ENCODE results near the gene ST3GAL6. TPM values are rescaled to one million over a fixed set of nuclear protein-coding genes. Genes with fewer than 3 reads are reported as not detected.

ST3GAL6 gene
- total and polyA plus RNA-seq, 2 donors (not counting 3 experiments of a cell fraction or from before 2014, with no cell fraction given) = 13.2 to 35.9 TPM

- ChIA-PET CTCF (interaction anchor here (1.3 to 6.7 kb wide), 2 partner anchors 43 to 134 kb away, joined by 4 to 29 read pairs; no protein-coding TSS in a partner anchor), POLR2A (no interaction called here)
- peaks cover 65% of the 10 kb centered on the region for H3K79me2 ChIP-seq (ENCODE audit: control insufficient read depth, insufficient read depth, low read length)
- H2AFZ ChIP-seq (ENCODE audit: low read depth, low read length) = no peak overlapping the region
- TF ChIP-seq, protein P1, sequence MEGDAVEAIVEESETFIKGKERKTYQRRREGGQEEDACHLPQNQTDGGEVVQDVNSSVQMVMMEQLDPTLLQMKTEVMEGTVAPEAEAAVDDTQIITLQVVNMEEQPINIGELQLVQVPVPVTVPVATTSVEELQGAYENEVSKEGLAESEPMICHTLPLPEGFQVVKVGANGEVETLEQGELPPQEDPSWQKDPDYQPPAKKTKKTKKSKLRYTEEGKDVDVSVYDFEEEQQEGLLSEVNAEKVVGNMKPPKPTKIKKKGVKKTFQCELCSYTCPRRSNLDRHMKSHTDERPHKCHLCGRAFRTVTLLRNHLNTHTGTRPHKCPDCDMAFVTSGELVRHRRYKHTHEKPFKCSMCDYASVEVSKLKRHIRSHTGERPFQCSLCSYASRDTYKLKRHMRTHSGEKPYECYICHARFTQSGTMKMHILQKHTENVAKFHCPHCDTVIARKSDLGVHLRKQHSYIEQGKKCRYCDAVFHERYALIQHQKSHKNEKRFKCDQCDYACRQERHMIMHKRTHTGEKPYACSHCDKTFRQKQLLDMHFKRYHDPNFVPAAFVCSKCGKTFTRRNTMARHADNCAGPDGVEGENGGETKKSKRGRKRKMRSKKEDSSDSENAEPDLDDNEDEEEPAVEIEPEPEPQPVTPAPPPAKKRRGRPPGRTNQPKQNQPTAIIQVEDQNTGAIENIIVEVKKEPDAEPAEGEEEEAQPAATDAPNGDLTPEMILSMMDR (IDR thresholded peaks at IDR 0.05; ENCODE audit: extremely low read depth in 1 of 2, insufficient read depth in 1 of 2, low read depth in 1 of 2, low read length in 2 of 2) = no peak
- TF ChIP-seq FOS (IDR thresholded peaks at IDR 0.05; ENCODE audit: borderline replicate concordance, insufficient read depth, low read length) = peak; percentile 19
- H3K27ac ChIP-seq (ENCODE audit: insufficient read depth, low read depth, low read length) = no peak overlapping the region
- peak overlapping the region; percentile 95 for H3K4me2 ChIP-seq (ENCODE audit: insufficient read depth, low read length)
- H3K9ac ChIP-seq (replicated peaks; ENCODE audit: extremely low read depth, insufficient read depth, low read length) = no peak overlapping the region
- dilution Hi-C loops (cut with MboI; ENCODE audit: extremely low pct_ligation_motif_present, low sequenced_read_pairs) (no loop called here), intact Hi-C loops (cut with micrococcal nuclease) (loop anchor here (2.0 kb wide), 1 partner anchor 71 kb away; no protein-coding TSS in a partner anchor)
- DNase-seq (ENCODE audit: low read depth, low spot score) (peak; percentile 27), FAIRE-seq (no peak)
- no TSS peak for BruUV-seq (replicated peaks)
- no peak overlapping the region for H3K4me3 ChIP-seq (replicated peaks in 1 of 3; ENCODE audit: insufficient read depth in 1 of 3, low read depth in 1 of 3, low read length in 3 of 3)
- H3K9me1 ChIP-seq (replicated peaks; ENCODE audit: control insufficient read depth, extremely low read depth, insufficient read depth, low read length) = no peaks in the 10 kb centered on the region
- H3K36me3 ChIP-seq (ENCODE audit: control insufficient read depth in 2 of 2, extremely low read depth in 1 of 2, insufficient read depth in 2 of 2, low read length in 2 of 2) = no peaks in the 10 kb centered on the region
- no peaks in the 10 kb centered on the region for H4K20me1 ChIP-seq (replicated peaks; ENCODE audit: control insufficient read depth, extremely low read depth, insufficient read depth, low read length)
- no peaks in the 10 kb centered on the region for H3K9me3 ChIP-seq (replicated peaks; ENCODE audit: control insufficient read depth, insufficient read depth, low read length)
- H3K27me3 ChIP-seq (ENCODE audit: control insufficient read depth in 2 of 2, insufficient read depth in 2 of 2, low read length in 2 of 2) = no peaks in the 10 kb centered on the region
- H3K4me1 ChIP-seq (ENCODE audit: control insufficient read depth, extremely low read depth, insufficient read depth, low read length) = peaks cover 45% of the 10 kb centered on the region
Observed at GRCh38 chr3:98735761-98736269, 27.3 kb upstream of the ST3GAL6 start.

GRCh38 chr3:98737301-98737700, 25.8 kb upstream of the ST3GAL6 start:
- no peaks in the 10 kb centered on the region for H3K9me1 ChIP-seq (replicated peaks; ENCODE audit: control insufficient read depth, extremely low read depth, insufficient read depth, low read length)
- no peaks in the 10 kb centered on the region for H3K27me3 ChIP-seq (ENCODE audit: control insufficient read depth in 2 of 2, insufficient read depth in 2 of 2, low read length in 2 of 2)
- dilution Hi-C loops (cut with MboI; ENCODE audit: extremely low pct_ligation_motif_present, low sequenced_read_pairs) (no loop called here), intact Hi-C loops (cut with micrococcal nuclease) (no loop called here)
- BruUV-seq (replicated peaks) = no TSS peak
- H2AFZ ChIP-seq (ENCODE audit: low read depth, low read length) = no peak overlapping the region
- peaks cover 50% of the 10 kb centered on the region for H3K4me1 ChIP-seq (ENCODE audit: control insufficient read depth, extremely low read depth, insufficient read depth, low read length)
- H3K9ac ChIP-seq (replicated peaks; ENCODE audit: extremely low read depth, insufficient read depth, low read length) = no peak overlapping the region
- no peak overlapping the region for H3K27ac ChIP-seq (ENCODE audit: insufficient read depth, low read depth, low read length)
- TF ChIP-seq POLR2A (IDR thresholded peaks at IDR 0.05; ENCODE audit: low read depth, low read length) = no peak
- TF ChIP-seq POLR2AphosphoS5 (IDR thresholded peaks at IDR 0.05; ENCODE audit: insufficient read depth, low read depth, low read length) = no peak
- TF ChIP-seq, protein P1 (IDR thresholded peaks at IDR 0.05; ENCODE audit: extremely low read depth in 1 of 2, insufficient read depth in 1 of 2, low read depth in 1 of 2, low read length in 2 of 2) = no peak
- TF ChIP-seq JUN (IDR thresholded peaks at IDR 0.05; ENCODE audit: borderline replicate concordance, insufficient read depth, insufficient read length, low read depth) = no peak
- TF ChIP-seq EZH2 (IDR thresholded peaks at IDR 0.05; ENCODE audit: borderline replicate concordance, low read depth, low read length, severe bottlenecking) = no peak
- TF ChIP-seq GATA2 (IDR thresholded peaks at IDR 0.05; ENCODE audit: insufficient read depth, insufficient read length, low read depth, low read length) = no peak
- TF ChIP-seq MYC (IDR thresholded peaks at IDR 0.05; ENCODE audit: low read depth, low read length) = no peak
- no peak for TF ChIP-seq FOS (IDR thresholded peaks at IDR 0.05; ENCODE audit: borderline replicate concordance, insufficient read depth, low read length)
- TF ChIP-seq, protein P2, sequence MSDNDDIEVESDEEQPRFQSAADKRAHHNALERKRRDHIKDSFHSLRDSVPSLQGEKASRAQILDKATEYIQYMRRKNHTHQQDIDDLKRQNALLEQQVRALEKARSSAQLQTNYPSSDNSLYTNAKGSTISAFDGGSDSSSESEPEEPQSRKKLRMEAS (IDR thresholded peaks at IDR 0.05; ENCODE audit: insufficient read depth, insufficient read length) = no peak
- H4K20me1 ChIP-seq (replicated peaks; ENCODE audit: control insufficient read depth, extremely low read depth, insufficient read depth, low read length) = no peaks in the 10 kb centered on the region
- FAIRE-seq (no peak), DNase-seq (ENCODE audit: low read depth, low spot score) (no peak)
- ChIA-PET CTCF (no interaction called here), POLR2A (no interaction called here)
- H3K4me2 ChIP-seq (ENCODE audit: insufficient read depth, low read length) = no peak overlapping the region
- no peak overlapping the region for H3K4me3 ChIP-seq (replicated peaks in 1 of 3; ENCODE audit: insufficient read depth in 1 of 3, low read depth in 1 of 3, low read length in 3 of 3)
- H3K36me3 ChIP-seq (ENCODE audit: control insufficient read depth in 2 of 2, extremely low read depth in 1 of 2, insufficient read depth in 2 of 2, low read length in 2 of 2) = no peaks in the 10 kb centered on the region
- H3K79me2 ChIP-seq (ENCODE audit: control insufficient read depth, insufficient read depth, low read length) = peaks cover 72% of the 10 kb centered on the region
- H3K9me3 ChIP-seq (replicated peaks; ENCODE audit: control insufficient read depth, insufficient read depth, low read length) = no peaks in the 10 kb centered on the region

Data from endothelial cell of umbilical vein (primary cell).